NCI-H2171 (cell line): ENCODE measurements around the gene THOC6.
A peak's percentile ranks its signal among the peaks of the same experiment; 100 is the strongest.
"Not testable (repeated sequence)": the region's sequence is repeated elsewhere in the genome, so short reads cannot be mapped to it uniquely, and the experiment has no call there.

Experiments used
- DNase-seq: peaks from one replicate; lab custom pipeline; 2025; lab: John Stamatoyannopoulos, UW

Gene THOC6

DNA sequence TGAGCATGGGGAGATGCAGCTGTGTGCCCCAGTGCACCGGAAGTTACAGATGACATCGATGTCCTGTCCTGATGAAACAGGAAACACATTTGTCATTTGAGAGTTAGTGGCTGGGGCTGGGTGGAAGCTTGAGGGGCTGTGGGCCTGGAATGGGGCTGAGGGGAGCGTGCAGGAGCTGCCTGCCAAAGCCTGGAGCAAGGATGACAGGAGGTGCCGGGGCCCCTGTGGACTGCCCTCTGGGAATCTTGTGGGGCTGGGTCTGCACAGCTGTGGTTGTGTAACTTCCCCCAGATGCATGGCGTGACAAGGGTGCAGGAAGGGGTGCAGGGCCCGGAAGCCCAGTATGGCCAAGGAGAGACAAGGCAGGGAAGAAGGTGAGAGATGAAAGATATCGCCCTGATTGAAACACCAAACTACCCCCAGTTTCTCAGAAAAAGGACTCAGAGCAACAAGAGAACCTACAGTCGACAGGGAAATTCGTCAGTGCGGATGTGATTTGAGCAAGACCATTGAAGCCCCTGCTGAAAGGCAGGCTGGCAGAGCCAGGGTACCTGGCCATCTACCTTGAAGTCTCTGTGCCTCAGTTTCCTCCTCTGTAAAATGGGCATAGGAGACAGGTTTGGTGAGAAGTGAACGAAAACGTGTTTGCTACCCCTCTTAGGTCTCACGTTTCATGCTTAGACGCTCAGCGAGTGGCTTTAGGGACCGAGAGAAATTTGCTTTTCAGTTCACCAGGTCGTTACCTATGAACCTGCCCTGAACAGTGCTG, 31.3 kb downstream of the THOC6 start:
- no peak for DNase-seq

GRCh38 chr16:3055734-3056115, 31.9 kb downstream of the THOC6 start:
- DNase-seq: not testable (repeated sequence)

DNA sequence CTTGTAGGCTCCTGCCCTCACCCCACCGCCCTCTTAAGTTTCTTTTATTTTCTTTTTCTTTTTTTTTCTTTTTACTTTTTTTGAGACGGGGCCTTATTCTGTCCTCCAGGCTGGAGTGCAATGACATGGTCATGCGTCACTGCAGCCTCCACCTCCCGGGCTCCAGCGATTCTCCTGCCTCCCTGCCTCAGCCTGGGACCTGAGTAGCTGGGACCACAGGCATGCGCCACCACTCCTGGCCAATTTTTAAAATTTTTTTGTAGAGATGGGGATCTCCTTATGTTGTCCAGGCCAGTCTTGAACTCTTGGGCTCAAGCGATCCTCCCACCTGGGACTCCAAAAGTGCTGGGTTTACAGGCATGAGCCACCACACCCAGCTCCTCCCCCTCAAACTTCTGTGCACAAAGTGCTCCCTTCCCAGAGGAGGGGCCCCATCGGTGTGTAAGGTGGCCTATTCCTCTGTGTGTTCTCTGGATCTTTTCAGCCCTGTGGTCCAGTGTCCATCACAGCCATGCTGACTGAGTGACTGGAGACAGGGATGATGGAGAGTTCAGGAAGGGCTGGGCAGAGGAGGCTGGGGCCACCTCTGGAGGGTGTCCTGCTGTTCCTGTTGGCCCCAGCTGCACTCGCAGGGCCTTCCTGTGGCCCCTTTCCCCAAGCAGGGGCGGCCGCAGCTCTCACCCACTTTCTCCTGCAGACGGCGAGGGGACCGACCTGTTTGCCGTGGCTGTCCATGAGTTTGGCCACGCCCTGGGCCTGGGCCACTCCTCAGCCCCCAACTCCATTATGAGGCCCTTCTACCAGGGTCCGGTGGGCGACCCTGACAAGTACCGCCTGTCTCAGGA, 32.7 kb downstream of the THOC6 start:
- DNase-seq: no peak

DNA sequence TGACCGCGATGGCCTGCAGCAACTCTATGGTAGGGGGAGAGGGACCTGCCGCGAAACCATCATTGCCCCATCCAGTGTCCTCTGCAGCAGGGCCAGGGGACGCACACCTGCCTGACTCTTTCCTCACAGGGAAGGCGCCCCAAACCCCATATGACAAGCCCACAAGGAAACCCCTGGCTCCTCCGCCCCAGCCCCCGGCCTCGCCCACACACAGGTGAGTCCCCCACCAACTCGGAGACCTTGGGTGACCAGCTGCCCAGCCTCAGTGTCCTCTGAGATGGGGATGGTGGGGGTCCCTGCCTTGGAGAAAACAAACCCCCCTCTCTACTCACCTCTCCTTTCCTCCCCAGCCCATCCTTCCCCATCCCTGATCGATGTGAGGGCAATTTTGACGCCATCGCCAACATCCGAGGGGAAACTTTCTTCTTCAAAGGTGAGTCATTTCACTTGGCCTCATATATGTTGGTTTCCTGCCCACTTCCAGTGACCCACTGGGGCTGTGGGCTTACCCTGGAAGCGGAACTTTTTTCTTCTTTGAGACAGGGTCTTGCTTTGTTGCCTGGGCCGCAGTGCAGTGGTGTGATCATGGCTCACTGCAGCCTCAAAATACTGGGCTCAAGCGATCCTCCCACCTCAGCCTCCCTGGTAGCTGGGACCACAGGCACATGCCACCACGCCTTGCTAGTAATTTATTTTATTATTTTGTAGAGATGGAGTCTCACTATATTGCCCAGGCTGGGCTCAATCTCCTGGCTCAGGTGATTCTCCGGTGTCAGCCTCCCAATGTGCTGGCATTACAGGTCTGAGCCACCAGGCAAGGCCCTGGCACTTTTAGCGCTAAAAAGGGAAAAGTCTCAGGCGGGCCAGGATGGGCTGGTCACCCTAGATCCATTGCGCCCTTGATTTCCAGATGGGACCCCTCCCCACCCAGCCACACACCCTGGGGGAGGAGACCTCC, 33.6 kb downstream of the THOC6 start:
- DNase-seq: no peak

DNA sequence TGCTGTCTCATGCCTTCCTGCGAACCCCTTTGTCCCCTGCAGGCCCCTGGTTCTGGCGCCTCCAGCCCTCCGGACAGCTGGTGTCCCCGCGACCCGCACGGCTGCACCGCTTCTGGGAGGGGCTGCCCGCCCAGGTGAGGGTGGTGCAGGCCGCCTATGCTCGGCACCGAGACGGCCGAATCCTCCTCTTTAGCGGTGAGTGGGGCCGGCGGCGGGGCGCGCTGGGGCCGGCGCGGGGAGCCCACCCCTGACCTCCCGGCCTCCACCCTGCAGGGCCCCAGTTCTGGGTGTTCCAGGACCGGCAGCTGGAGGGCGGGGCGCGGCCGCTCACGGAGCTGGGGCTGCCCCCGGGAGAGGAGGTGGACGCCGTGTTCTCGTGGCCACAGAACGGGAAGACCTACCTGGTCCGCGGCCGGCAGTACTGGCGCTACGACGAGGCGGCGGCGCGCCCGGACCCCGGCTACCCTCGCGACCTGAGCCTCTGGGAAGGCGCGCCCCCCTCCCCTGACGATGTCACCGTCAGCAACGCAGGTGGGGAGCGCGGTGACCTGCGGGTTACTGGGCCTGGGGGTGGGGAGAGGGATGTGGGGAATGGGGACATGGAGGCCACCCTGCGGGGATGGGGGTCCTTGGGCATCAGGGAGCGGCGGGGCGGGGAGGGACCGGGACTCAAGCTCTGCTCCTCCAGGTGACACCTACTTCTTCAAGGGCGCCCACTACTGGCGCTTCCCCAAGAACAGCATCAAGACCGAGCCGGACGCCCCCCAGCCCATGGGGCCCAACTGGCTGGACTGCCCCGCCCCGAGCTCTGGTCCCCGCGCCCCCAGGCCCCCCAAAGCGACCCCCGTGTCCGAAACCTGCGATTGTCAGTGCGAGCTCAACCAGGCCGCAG, 34.5 kb downstream of the THOC6 start:
- no peak for DNase-seq

- DNase-seq: peak; percentile 75
Observed at GRCh38 chr16:3059041-3059722, 35.3 kb downstream of the THOC6 start.

DNA sequence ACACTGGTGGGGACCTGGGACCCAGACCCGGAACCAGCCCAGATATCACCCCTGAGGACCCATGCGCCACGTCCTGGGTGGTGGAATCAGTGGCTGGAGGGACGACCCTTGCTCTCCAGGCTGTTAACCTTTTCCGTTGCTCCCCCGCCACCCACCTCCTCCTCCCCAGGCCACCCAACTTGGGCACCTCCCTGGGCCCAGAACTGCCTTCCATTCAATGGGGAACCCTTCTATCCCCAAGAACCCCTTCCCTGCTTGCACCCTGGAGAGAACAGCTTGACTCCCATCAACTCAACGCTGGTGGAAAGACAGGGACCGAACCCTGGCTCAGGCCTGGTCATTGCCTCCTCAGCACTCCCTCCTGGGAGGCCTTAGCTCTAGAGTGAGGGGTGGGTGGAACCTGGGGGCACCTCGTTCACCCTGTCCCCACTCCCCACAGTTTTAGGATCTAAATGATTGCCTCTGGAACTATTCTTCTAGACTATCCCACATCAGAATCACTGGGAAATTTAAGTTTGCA, 35.9 kb downstream of the THOC6 start:
- no peak for DNase-seq

GRCh38 chr16:3060339-3061127, 36.7 kb downstream of the THOC6 start:
- DNase-seq: no peak

DNA sequence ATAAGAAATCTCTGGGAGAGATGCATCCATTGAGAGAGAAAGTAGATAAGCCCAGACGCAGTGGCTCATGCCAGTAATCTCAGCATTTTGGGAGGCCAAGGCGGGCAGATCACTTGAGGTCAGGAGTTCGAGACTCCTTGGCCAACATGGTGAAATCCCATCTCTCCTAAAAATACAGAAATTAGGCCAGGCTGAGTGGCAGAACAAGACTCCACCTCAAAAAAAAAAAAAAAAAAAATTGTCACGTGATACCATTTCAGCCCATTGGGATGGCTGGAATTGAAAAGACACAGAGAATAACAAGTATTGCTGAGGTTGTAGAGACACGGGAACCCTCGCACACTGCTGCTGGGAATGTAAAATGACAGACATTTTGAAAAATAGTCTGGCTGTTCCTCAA, 38.7 kb downstream of the THOC6 start:
- no peak for DNase-seq

DNA sequence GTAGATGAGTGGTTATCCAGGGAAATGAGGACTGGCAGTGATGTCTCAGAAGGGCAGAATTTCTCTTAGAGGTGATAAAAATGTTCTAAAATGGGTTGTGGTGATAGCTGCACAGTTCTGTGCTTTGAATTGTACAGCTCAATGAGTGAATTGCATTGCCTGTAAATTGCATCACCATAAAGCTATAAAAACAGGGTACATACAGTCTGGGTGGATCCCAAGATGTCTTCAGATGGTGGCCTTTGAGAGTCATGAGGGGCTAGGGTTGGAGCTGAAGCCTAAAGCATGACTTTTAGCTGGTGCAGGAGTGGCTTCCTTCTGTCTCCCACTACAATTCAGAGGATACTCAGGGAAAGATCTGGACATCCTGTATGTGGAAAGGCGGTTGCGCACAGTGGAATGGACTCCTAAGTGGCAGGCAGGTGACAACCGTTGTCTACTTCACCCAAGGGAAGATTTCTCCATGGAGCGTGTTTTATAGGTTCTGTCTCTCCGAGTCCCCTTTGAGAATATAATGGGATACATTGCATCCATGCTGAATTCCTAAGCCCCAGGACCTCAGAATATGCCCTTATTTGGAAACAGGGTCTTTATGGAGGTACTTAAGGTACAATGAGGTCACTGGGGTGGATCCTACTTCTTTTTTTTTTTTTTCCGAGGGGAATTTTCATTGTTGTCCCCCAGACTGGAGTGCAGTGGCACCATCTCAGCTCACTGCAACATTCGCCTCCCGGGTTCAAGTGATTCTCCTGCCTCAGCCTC, 40.0 kb downstream of the THOC6 start:
- no peak for DNase-seq

DNA sequence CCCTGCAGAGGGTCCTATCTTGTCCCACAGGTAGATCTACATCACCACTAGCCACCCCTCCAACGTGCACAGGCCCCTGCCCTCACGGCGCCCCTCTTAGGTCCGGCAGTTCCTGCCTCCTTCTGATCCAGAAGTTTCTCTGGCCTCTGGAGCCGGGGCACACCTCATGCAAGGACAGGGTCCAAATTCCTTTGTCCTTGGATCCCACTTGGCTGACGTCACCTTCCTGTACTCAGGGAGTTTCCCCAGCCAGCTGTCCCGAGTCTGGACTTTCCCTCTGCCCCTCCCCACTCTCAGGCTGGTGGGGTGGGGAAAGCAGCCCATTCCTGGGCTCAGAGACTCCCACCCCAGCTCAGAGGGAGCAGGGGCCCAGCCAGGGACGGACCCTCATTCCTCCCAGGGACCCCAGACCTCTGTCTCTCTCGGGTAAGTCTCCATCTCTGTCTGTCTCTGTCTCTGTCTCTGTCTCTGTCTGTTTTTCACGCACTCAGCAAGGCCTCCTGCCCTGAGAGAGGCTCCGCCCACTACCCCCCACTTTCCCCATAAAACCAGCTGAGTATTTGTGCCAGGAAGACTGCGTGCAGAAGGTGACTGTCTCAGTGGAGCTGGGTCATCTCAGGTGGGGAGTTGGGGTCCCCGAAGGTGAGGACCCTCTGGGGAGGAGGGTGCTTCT, 41.4 kb downstream of the THOC6 start, which contains the start of gene IL32:
IL32 (plus strand) TSS at position 572 of the 673 bp plus-strand sequence. CDS start 172 bp downstream, outside the sequence.
- no peak for DNase-seq

- DNase-seq: no peak
Observed at GRCh38 chr16:3065742-3066439, 42.1 kb downstream of the THOC6 start.

- no peak for DNase-seq
Observed at GRCh38 chr16:3066440-3066748, 42.6 kb downstream of the THOC6 start.

DNA sequence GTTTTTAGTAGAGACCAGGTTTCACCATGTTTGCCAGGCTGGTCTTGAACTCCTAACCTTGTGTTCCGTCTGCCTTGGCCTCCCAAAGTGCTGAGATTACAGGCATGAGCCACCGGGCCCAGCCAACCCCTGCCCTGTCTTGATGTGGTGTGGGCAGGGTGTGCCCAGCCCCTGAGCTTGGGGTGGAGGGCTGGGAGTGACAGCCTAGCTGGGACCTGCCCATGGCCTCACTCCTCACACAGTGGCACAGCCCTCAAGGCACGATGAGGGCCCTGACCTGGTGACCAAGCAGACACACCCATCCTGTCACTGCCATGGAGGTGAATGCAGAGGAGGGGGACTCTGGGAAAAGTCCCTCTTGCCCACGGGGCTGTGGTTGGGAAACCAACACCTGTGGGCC, 44.7 kb downstream of the THOC6 start:
- DNase-seq: no peak

GRCh38 chr16:3069146-3069545, 45.3 kb downstream of the THOC6 start:
- not testable (repeated sequence) for DNase-seq

GRCh38 chr16:3070608-3071111, 46.8 kb downstream of the THOC6 start:
- DNase-seq: no peak

GRCh38 chr16:3071655-3072054, 47.8 kb downstream of the THOC6 start:
- DNase-seq: no peak
